Stimulated activated naive CD8-positive, alpha-beta T cell treated with anti-CD3 and anti-CD28 coated beads, Interleukin-15, Interleukin-2, amounts not matched to agents 100 U/mL and 50 U/mL, for 24 hours (primary cell): ENCODE results near the gene FOXO1.
"Not testable (repeated sequence)": the region's sequence is repeated elsewhere in the genome, so short reads cannot be mapped to it uniquely, and the experiment has no call there.

Experiments used
- ATAC-seq: fragments of 150-1000 bp; cut with Tn5 transposase; one replicate; pipeline ENCODE4 v1.10.0; 2021
- DNase-seq: peaks from one replicate; pipeline ENCODE4 v3.0.0; 2021

FOXO1 gene

GRCh38 chr13:40666045-40666932, at the start of gene FOXO1:
TSS of gene FOXO1 (minus strand) at chr13:40666641. CDS start at chr13:40666212, 429 bp downstream.
- DNase-seq (peak; percentile 93), ATAC-seq (peak; percentile 71)

GRCh38 chr13:40714433-40714832, 48.0 kb upstream of the FOXO1 start:
- not testable (repeated sequence) for DNase-seq, ATAC-seq

GRCh38 chr13:40706439-40706838, 40.0 kb upstream of the FOXO1 start:
- DNase-seq: no peak
- ATAC-seq: no peak

GRCh38 chr13:40697711-40698110, 31.3 kb upstream of the FOXO1 start:
- no peak for ATAC-seq
- DNase-seq: no peak

- DNase-seq (no peak), ATAC-seq (no peak)
Measured at GRCh38 chr13:40694426-40694825, 28.0 kb upstream of the FOXO1 start.

GRCh38 chr13:40692946-40693345, 26.5 kb upstream of the FOXO1 start:
- DNase-seq (no peak), ATAC-seq (no peak)

- no peak for DNase-seq
- no peak for ATAC-seq
Measured at GRCh38 chr13:40688781-40689180, 22.3 kb upstream of the FOXO1 start.

- peak; percentile 65 for ATAC-seq
- DNase-seq: no peak
Measured at GRCh38 chr13:40682449-40683240, 16.2 kb upstream of the FOXO1 start.

GRCh38 chr13:40681341-40682146, 15.1 kb upstream of the FOXO1 start:
- no peak for ATAC-seq
- no peak for DNase-seq

- ATAC-seq (no peak), DNase-seq (no peak)
Measured at GRCh38 chr13:40680659-40681323, 14.3 kb upstream of the FOXO1 start.

- DNase-seq (no peak), ATAC-seq (no peak)
Measured at GRCh38 chr13:40679480-40679985, 13.1 kb upstream of the FOXO1 start.

- no peak for ATAC-seq
- DNase-seq: no peak
Measured at GRCh38 chr13:40677064-40677463, 10.6 kb upstream of the FOXO1 start.

- DNase-seq: no peak
- ATAC-seq: no peak
Measured at GRCh38 chr13:40676007-40676406, 9.6 kb upstream of the FOXO1 start.

GRCh38 chr13:40673414-40673813, 7.0 kb upstream of the FOXO1 start:
- ATAC-seq (no peak), DNase-seq (no peak)

GRCh38 chr13:40672765-40673397, 6.4 kb upstream of the FOXO1 start:
- ATAC-seq: no peak

GRCh38 chr13:40671956-40672764, 5.7 kb upstream of the FOXO1 start:
- DNase-seq (no peak), ATAC-seq (peak; percentile 51)

More at GRCh38 chr13:40672765-40673397, 6.4 kb upstream of the FOXO1 start:
- no peak for DNase-seq

- DNase-seq: no peak
Measured at GRCh38 chr13:40670307-40670706, 3.9 kb upstream of the FOXO1 start.

GRCh38 chr13:40668335-40668734, 1.9 kb upstream of the FOXO1 start:
- peak; percentile 19 for ATAC-seq
- DNase-seq: peak; percentile 53

More at GRCh38 chr13:40670307-40670706, 3.9 kb upstream of the FOXO1 start:
- no peak for ATAC-seq

- ATAC-seq (no peak), DNase-seq (no peak)
Measured at GRCh38 chr13:40667622-40667978, 1.2 kb upstream of the FOXO1 start.
